GM12878 (cell line): Measurements from ENCODE around the gene TSC2.

Experiments used
- ASH2L ChIP-seq: fragments of 300-600, 200-600 bp; sonication (generic); IDR thresholded peaks from 2 replicates; pipeline ENCODE4 v1.6.1; 2017; ENCODE audit warnings: low read depth, mild to moderate bottlenecking, borderline replicate concordance
- BCL11A ChIP-seq: IDR thresholded peaks from 2 replicates; pipeline ENCODE4 v1.6.1; 2011; ENCODE audit warnings: low read depth, low read length
- BRCA1 ChIP-seq: IDR thresholded peaks from 2 replicates; pipeline ENCODE4 v1.6.1; 2011; ENCODE audit warnings: low read depth, low read length, improper control_type of control experiment
- CBX5 ChIP-seq: sonication (generic); IDR thresholded peaks from 2 replicates; pipeline ENCODE4 v1.6.1; 2016; ENCODE audit warnings: low read depth, moderate library complexity, mild to moderate bottlenecking, inconsistent platforms
- CREB1 ChIP-seq: IDR thresholded peaks from 2 replicates; pipeline ENCODE4 v1.6.1; 2012; ENCODE audit warnings: low read depth, mild to moderate bottlenecking, inconsistent platforms
- IKZF1 ChIP-seq: fragments of 450-650 bp; conservative IDR thresholded peaks from 2 replicates; pipeline ENCODE4 v1.6.1; 2017; ENCODE audit warnings: antibody characterized with exemption, mild to moderate bottlenecking
- TCF7 ChIP-seq: IDR thresholded peaks from 2 replicates; pipeline ENCODE4 v1.6.1; 2014; ENCODE audit warnings: antibody characterized with exemption, borderline replicate concordance

DNA sequence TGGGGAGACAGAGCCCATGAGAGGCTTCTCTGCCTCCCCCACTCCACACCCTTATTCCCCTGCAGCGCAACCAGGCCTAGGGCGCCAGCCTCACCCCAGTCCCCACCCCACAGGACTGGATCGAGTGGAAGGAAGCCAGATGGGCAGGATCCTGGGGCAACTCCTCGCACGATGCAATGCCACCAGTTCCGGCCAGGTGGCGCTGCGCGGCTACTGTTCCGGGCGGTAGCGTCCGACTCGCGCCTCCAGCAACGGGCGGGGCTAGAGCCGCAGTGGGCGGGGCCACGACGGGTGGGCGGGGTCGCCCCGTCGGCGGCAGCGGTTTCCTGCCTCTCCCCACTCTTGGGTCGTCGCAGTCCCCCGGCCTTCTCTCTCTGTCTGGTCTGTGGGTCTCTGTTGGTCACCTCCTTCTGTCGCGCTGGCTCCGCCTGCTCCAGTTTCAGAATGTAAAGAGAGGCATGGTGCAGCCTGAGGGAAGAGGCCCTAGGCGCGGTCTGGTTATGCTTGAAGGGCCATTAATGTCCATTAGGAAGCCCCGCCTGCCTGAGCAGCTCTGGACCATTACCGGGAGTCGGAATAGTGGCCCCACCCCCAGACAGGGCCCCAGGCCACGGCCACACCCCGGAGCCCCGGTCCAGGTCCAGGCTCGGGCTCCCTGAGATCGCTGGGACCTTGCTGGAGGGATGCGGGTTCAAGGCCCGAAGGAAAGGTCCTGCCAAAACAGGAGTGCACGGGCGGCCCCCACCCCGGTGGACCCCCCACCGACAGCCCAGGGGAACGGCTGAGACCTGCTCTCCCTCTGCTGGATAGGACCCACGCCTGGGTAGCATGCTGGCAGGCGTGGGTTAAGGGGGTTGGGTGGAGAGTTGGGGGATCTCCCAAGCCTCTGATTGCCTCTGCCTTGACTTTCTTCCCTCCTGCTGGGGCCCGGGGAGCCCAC lies 24.4 kb upstream of the TSC2 start:
- no peak for TF ChIP-seq ASH2L
- no peak; the same call in 1 of the 2 replicates for TF ChIP-seq IKZF1
- TF ChIP-seq BRCA1 = no peak
- no peak for TF ChIP-seq BCL11A
- TF ChIP-seq CREB1 = peak; percentile 52; the same call in 1 of the 2 replicates
- no peak for TF ChIP-seq TCF7
- no peak for TF ChIP-seq CBX5
